GM23338 (cell line): ENCODE measurements around the gene PNP. TPM values are rescaled to one million over a fixed set of nuclear protein-coding genes. Genes with fewer than 3 reads are reported as not detected.

Source experiments
- ATAC-seq: fragments of 200-7000 bp; cut with Tn5 transposase; 3 replicates; pipeline ENCODE4 v1.9.1; 2020
- DNase-seq: peaks from one replicate; pipeline ENCODE4 v3.0.0-alpha.2; 2015; ENCODE audit warnings: low spot score
- H2AFZ ChIP-seq: fragments of 200-600 bp; sonication (generic); 2 replicates; pipeline ENCODE4 v1.8.0; 2016; ENCODE audit warnings: antibody characterized with exemption, mild to moderate bottlenecking, moderate library complexity
- H3F3A ChIP-seq: fragments of 200-600 bp; sonication (generic); replicated peaks from 2 replicates; pipeline ENCODE4 v1.8.0; 2017; ENCODE audit warnings: antibody characterized with exemption, mixed run types, low read depth
- H3K27ac ChIP-seq: fragments of 200-600 bp; sonication (generic); 2 replicates; pipeline ENCODE4 v1.6.1; 2016; ENCODE audit warnings: low read depth
- H3K27me3 ChIP-seq: fragments of 200-600 bp; sonication (generic); 2 replicates; pipeline ENCODE4 v1.8.0; 2016; ENCODE audit warnings: mild to moderate bottlenecking, mixed run types, moderate library complexity; ENCODE audit not compliant: insufficient read depth
- H3K36me3 ChIP-seq: fragments of 200-600 bp; sonication (generic); 2 replicates; pipeline ENCODE4 v1.8.0; 2016; ENCODE audit warnings: mild to moderate bottlenecking; ENCODE audit not compliant: insufficient read depth
- H3K4me1 ChIP-seq: fragments of 200-600 bp; sonication (generic); 2 replicates; pipeline ENCODE4 v1.8.0; 2016; ENCODE audit warnings: mild to moderate bottlenecking, moderate library complexity; ENCODE audit not compliant: insufficient read depth
- H3K4me2 ChIP-seq: fragments of 200-600 bp; sonication (generic); 2 replicates; pipeline ENCODE4 v1.7.1; 2017; ENCODE audit warnings: mixed run types
- H3K4me3 ChIP-seq: fragments of 200-600 bp; sonication (generic); 2 replicates; pipeline ENCODE4 v1.6.1; 2016; ENCODE audit warnings: mixed run types
- H3K79me2 ChIP-seq: fragments of 200-600 bp; sonication (generic); replicated peaks from 2 replicates; pipeline ENCODE4 v1.8.0; 2017; ENCODE audit warnings: mild to moderate bottlenecking; ENCODE audit not compliant: insufficient read depth
- H3K9me2 ChIP-seq: fragments of 200-600 bp; sonication (generic); 2 replicates; pipeline ENCODE4 v1.8.0; 2017; ENCODE audit not compliant: insufficient read depth
- H4K20me1 ChIP-seq: fragments of 200-600 bp; sonication (generic); replicated peaks from 2 replicates; pipeline ENCODE4 v1.8.0; 2017; ENCODE audit warnings: mild to moderate bottlenecking; ENCODE audit not compliant: insufficient read depth
- H3K27ac Mint-ChIP-seq: 2 replicates; pipeline ENCODE4 v1.8.0; 2020; ENCODE audit warnings: inconsistent platforms, mild to moderate bottlenecking, moderate library complexity, mixed read lengths
- H3K27me3 Mint-ChIP-seq: 3 replicates; pipeline ENCODE4 v1.8.0; 2022; ENCODE audit warnings: low read depth, mild to moderate bottlenecking, moderate library complexity, mixed read lengths, inconsistent platforms; ENCODE audit not compliant: insufficient read depth, poor library complexity
- H3K36me3 Mint-ChIP-seq: 3 replicates; pipeline ENCODE4 v1.8.0; 2021; ENCODE audit warnings: low read depth, mild to moderate bottlenecking, inconsistent platforms, moderate library complexity, mixed read lengths
- H3K4me1 Mint-ChIP-seq: 3 replicates; pipeline ENCODE4 v1.8.0; 2020; ENCODE audit warnings: mild to moderate bottlenecking, inconsistent platforms, mixed read lengths
- H3K4me3 Mint-ChIP-seq: 3 replicates; pipeline ENCODE4 v1.8.0; 2021; ENCODE audit warnings: moderate library complexity, mild to moderate bottlenecking, inconsistent platforms, mixed read lengths
- H3K9me3 Mint-ChIP-seq: 3 replicates; pipeline ENCODE4 v1.8.0; 2020; ENCODE audit warnings: moderate library complexity, mild to moderate bottlenecking, inconsistent platforms, mixed read lengths
- CREB1 ChIP-seq: fragments of 250-450 bp; sonication (Bioruptor Pico); IDR thresholded peaks from 2 replicates; pipeline ENCODE4 v1.5.0; 2020; ENCODE audit warnings: low read depth, mild to moderate bottlenecking, moderate library complexity
- EZH2 ChIP-seq: fragments of 200-600 bp; sonication (generic); IDR thresholded peaks from one replicate; pipeline ENCODE4 v1.8.0; 2017; ENCODE audit warnings: antibody characterized with exemption, mild to moderate bottlenecking, low read depth; ENCODE audit not compliant: unreplicated experiment
- EZH2phosphoT487 ChIP-seq: fragments of 200-600 bp; sonication (generic); IDR thresholded peaks from one replicate; pipeline ENCODE4 v1.8.1; 2018; ENCODE audit warnings: antibody characterized with exemption; ENCODE audit not compliant: unreplicated experiment
- JUNB ChIP-seq: IDR thresholded peaks from one replicate; pipeline ENCODE4 v1.6.1; 2016; ENCODE audit warnings: antibody characterized with exemption; ENCODE audit not compliant: unreplicated experiment
- NANOG ChIP-seq: IDR thresholded peaks from 2 replicates; pipeline ENCODE4 v1.6.1; 2016; ENCODE audit warnings: antibody characterized with exemption, borderline replicate concordance
- POLR2AphosphoS5 ChIP-seq: IDR thresholded peaks from 2 replicates; pipeline ENCODE4 v1.6.1; 2016; ENCODE audit warnings: antibody characterized with exemption, low read depth
- STAT1 ChIP-seq: IDR thresholded peaks from one replicate; pipeline ENCODE4 v1.6.1; 2016; ENCODE audit warnings: antibody characterized with exemption; ENCODE audit not compliant: unreplicated experiment
- ZNF114 ChIP-seq: fragments of 250-450 bp; sonication (Bioruptor Pico); IDR thresholded peaks from 2 replicates; pipeline ENCODE4 v1.5.0; 2020; ENCODE audit warnings: mild to moderate bottlenecking, moderate library complexity
- ZNF331 ChIP-seq: fragments of 250-450 bp; sonication (Bioruptor Pico); IDR thresholded peaks from 2 replicates; pipeline ENCODE4 v1.5.0; 2020; ENCODE audit warnings: low read depth, mild to moderate bottlenecking, moderate library complexity
- polyA plus RNA-seq: library from polyadenylated mRNA; unstranded; fragments of >200 nt; fragmentation: Nextera tagmentation; extraction: Ambion mirVana; gene quantifications from 2 replicates; pipeline ENCODE4 v1.2.1, GENCODE V29; 2016
- total RNA-seq: library from RNA; depleted of rRNA; stranded (reverse); fragments of >200 nt; shearing (Covaris generic); gene quantifications from 2 replicates; pipeline ENCODE4 v1.2.3, GENCODE V29; 2014
- TF ChIP-seq, protein P1 (sequence below): IDR thresholded peaks from one replicate; pipeline ENCODE4 v1.6.1; 2018; ENCODE audit warnings: antibody characterized with exemption; ENCODE audit not compliant: unreplicated experiment
- TF ChIP-seq, protein P2 (sequence below), 2 experiments: fragments of 200-600 bp in 1 of 2; sonication (generic) in 1 of 2; conservative IDR thresholded peaks; 2 replicates each; pipeline versions ENCODE4 v1.5.1 to v1.6.1; 2016 to 2017; ENCODE audit warnings: antibody characterized with exemption in 2 of 2, low read depth in 2 of 2, mild to moderate bottlenecking in 2 of 2, moderate library complexity in 1 of 2
- TF ChIP-seq, protein P3 (sequence below): fragments of 250-450 bp; sonication (Bioruptor Pico); IDR thresholded peaks from 2 replicates; pipeline ENCODE4 v1.5.0; 2020; ENCODE audit warnings: mild to moderate bottlenecking, moderate library complexity
- TF ChIP-seq, protein P4 (sequence below): IDR thresholded peaks from 2 replicates; pipeline ENCODE4 v1.6.1; 2016; ENCODE audit warnings: antibody characterized with exemption

The PNP gene
- total and polyA plus RNA-seq, 2 experiments from 2014 or later = 60.7 to 102 TPM

DNA sequence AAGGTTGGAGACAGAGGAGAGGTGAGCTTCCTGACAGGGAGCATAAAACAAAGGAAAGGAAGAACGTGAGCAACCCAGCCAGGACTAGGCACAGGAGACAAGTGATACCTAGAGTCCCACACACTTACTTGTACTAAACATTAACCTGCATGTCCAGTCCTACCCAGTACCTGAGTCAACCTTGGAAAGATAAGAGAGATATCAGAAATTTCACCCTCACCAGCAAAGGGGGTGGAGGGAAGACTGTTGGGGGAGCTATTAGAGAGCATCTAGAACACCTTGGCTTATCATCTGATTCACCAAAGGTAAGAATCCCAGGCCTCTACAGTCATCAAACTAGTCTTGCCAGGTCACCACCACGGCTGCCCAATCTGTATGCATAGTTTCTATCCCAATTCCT lies 44.4 kb upstream of the PNP start:
- no peaks in the 10 kb centered on the region for H3K36me3 Mint-ChIP-seq
- H3K27me3 Mint-ChIP-seq = peaks cover 9% of the 10 kb centered on the region
- no peak for ATAC-seq
- peaks cover 26% of the 10 kb centered on the region for H3K4me1 Mint-ChIP-seq
- H4K20me1 ChIP-seq = no peaks in the 10 kb centered on the region
- H3K4me3 Mint-ChIP-seq = no peak overlapping the region
- peaks cover 6% of the 10 kb centered on the region; the same call in 1 of the 2 replicates for H3K9me2 ChIP-seq
- H3F3A ChIP-seq = 0 out of 2 replicates have a peak, but pooled peaks cover 9% of the 10 kb centered on the region
- H3K4me2 ChIP-seq = no peak overlapping the region
- no peak overlapping the region for H3K27ac ChIP-seq
- peaks cover 23% of the 10 kb centered on the region for H3K4me1 ChIP-seq
- H3K36me3 ChIP-seq = no peaks in the 10 kb centered on the region
- H3K79me2 ChIP-seq = no peaks in the 10 kb centered on the region
- H3K27ac Mint-ChIP-seq = no peak overlapping the region
- DNase-seq = no peak
- TF ChIP-seq EZH2 (no peak), ZNF331 (CRISPR knock-in tag) (no peak), CREB1 (CRISPR knock-in tag) (no peak), NANOG (no peak), EZH2phosphoT487 (no peak), JUNB (no peak), ZNF114 (CRISPR knock-in tag) (no peak), POLR2AphosphoS5 (no peak), STAT1 (no peak)
- TF ChIP-seq, protein P1, sequence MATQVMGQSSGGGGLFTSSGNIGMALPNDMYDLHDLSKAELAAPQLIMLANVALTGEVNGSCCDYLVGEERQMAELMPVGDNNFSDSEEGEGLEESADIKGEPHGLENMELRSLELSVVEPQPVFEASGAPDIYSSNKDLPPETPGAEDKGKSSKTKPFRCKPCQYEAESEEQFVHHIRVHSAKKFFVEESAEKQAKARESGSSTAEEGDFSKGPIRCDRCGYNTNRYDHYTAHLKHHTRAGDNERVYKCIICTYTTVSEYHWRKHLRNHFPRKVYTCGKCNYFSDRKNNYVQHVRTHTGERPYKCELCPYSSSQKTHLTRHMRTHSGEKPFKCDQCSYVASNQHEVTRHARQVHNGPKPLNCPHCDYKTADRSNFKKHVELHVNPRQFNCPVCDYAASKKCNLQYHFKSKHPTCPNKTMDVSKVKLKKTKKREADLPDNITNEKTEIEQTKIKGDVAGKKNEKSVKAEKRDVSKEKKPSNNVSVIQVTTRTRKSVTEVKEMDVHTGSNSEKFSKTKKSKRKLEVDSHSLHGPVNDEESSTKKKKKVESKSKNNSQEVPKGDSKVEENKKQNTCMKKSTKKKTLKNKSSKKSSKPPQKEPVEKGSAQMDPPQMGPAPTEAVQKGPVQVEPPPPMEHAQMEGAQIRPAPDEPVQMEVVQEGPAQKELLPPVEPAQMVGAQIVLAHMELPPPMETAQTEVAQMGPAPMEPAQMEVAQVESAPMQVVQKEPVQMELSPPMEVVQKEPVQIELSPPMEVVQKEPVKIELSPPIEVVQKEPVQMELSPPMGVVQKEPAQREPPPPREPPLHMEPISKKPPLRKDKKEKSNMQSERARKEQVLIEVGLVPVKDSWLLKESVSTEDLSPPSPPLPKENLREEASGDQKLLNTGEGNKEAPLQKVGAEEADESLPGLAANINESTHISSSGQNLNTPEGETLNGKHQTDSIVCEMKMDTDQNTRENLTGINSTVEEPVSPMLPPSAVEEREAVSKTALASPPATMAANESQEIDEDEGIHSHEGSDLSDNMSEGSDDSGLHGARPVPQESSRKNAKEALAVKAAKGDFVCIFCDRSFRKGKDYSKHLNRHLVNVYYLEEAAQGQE = no peak
- TF ChIP-seq, protein P2, sequence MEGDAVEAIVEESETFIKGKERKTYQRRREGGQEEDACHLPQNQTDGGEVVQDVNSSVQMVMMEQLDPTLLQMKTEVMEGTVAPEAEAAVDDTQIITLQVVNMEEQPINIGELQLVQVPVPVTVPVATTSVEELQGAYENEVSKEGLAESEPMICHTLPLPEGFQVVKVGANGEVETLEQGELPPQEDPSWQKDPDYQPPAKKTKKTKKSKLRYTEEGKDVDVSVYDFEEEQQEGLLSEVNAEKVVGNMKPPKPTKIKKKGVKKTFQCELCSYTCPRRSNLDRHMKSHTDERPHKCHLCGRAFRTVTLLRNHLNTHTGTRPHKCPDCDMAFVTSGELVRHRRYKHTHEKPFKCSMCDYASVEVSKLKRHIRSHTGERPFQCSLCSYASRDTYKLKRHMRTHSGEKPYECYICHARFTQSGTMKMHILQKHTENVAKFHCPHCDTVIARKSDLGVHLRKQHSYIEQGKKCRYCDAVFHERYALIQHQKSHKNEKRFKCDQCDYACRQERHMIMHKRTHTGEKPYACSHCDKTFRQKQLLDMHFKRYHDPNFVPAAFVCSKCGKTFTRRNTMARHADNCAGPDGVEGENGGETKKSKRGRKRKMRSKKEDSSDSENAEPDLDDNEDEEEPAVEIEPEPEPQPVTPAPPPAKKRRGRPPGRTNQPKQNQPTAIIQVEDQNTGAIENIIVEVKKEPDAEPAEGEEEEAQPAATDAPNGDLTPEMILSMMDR (conservative IDR thresholded peaks at IDR 0.05; ENCODE audit: low read depth in 2 of 2) = no peak
- TF ChIP-seq, protein P3, sequence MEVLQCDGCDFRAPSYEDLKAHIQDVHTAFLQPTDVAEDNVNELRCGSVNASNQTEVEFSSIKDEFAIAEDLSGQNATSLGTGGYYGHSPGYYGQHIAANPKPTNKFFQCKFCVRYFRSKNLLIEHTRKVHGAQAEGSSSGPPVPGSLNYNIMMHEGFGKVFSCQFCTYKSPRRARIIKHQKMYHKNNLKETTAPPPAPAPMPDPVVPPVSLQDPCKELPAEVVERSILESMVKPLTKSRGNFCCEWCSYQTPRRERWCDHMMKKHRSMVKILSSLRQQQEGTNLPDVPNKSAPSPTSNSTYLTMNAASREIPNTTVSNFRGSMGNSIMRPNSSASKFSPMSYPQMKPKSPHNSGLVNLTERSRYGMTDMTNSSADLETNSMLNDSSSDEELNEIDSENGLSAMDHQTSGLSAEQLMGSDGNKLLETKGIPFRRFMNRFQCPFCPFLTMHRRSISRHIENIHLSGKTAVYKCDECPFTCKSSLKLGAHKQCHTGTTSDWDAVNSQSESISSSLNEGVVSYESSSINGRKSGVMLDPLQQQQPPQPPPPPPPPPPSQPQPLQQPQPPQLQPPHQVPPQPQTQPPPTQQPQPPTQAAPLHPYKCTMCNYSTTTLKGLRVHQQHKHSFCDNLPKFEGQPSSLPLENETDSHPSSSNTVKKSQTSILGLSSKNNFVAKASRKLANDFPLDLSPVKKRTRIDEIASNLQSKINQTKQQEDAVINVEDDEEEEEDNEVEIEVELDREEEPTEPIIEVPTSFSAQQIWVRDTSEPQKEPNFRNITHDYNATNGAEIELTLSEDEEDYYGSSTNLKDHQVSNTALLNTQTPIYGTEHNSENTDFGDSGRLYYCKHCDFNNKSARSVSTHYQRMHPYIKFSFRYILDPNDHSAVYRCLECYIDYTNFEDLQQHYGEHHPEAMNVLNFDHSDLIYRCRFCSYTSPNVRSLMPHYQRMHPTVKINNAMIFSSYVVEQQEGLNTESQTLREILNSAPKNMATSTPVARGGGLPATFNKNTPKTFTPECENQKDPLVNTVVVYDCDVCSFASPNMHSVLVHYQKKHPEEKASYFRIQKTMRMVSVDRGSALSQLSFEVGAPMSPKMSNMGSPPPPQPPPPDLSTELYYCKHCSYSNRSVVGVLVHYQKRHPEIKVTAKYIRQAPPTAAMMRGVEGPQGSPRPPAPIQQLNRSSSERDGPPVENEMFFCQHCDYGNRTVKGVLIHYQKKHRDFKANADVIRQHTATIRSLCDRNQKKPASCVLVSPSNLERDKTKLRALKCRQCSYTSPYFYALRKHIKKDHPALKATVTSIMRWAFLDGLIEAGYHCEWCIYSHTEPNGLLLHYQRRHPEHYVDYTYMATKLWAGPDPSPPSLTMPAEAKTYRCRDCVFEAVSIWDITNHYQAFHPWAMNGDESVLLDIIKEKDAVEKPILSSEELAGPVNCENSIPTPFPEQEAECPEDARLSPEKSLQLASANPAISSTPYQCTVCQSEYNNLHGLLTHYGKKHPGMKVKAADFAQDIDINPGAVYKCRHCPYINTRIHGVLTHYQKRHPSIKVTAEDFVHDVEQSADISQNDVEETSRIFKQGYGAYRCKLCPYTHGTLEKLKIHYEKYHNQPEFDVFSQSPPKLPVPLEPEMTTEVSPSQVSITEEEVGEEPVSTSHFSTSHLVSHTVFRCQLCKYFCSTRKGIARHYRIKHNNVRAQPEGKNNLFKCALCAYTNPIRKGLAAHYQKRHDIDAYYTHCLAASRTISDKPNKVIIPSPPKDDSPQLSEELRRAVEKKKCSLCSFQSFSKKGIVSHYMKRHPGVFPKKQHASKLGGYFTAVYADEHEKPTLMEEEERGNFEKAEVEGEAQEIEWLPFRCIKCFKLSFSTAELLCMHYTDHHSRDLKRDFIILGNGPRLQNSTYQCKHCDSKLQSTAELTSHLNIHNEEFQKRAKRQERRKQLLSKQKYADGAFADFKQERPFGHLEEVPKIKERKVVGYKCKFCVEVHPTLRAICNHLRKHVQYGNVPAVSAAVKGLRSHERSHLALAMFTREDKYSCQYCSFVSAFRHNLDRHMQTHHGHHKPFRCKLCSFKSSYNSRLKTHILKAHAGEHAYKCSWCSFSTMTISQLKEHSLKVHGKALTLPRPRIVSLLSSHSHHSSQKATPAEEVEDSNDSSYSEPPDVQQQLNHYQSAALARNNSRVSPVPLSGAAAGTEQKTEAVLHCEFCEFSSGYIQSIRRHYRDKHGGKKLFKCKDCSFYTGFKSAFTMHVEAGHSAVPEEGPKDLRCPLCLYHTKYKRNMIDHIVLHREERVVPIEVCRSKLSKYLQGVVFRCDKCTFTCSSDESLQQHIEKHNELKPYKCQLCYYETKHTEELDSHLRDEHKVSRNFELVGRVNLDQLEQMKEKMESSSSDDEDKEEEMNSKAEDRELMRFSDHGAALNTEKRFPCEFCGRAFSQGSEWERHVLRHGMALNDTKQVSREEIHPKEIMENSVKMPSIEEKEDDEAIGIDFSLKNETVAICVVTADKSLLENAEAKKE (CRISPR knock-in tag) = no peak
- TF ChIP-seq, protein P4, sequence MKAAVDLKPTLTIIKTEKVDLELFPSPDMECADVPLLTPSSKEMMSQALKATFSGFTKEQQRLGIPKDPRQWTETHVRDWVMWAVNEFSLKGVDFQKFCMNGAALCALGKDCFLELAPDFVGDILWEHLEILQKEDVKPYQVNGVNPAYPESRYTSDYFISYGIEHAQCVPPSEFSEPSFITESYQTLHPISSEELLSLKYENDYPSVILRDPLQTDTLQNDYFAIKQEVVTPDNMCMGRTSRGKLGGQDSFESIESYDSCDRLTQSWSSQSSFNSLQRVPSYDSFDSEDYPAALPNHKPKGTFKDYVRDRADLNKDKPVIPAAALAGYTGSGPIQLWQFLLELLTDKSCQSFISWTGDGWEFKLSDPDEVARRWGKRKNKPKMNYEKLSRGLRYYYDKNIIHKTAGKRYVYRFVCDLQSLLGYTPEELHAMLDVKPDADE = no peak
- no peaks in the 10 kb centered on the region for H3K9me3 Mint-ChIP-seq
- no peaks in the 10 kb centered on the region for H3K27me3 ChIP-seq
- H2AFZ ChIP-seq = no peak overlapping the region
- H3K4me3 ChIP-seq = no peak overlapping the region
